ENCODE measurements around the gene TIMM10. TPM values are rescaled to one million over a fixed set of nuclear protein-coding genes. Genes with fewer than 3 reads are reported as not detected.
A peak's percentile ranks its signal among the peaks of the same experiment; 100 is the strongest.

Gene TIMM10
- total RNA-seq, 1 donor from 2014 or later = 43.1 TPM

DNA sequence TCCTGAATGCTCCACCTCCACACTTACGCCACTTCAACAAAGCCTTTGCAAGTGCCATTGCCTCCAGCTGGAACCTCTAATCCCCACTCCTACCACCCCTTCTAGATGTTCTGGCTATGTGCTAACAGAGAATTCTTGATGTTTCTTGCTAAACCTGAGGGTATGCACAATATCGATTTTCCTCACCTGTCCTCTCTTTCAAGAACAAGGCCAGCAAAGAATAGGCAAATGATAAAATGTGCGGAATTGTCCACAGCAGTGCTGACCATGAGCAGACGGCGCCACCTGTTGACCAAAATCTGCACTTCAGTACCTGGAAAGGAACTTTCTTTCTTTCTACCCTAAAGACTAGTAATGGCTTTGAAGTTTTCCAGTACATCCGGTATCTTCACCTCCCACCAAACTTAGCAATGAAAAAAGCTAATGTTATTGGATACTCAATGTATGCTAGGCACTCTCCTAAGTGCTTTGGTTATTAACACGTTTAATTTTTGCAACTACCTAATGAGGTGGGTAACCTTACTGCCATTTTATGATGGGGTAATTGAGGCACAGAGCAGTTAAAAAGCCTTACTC lies 3.4 kb downstream of the TIMM10 start:
- H3K4me3 ChIP-seq (ENCODE audit: low read depth, low read length) = no peak overlapping the region
- DNase-seq (ENCODE audit: low read depth) = no peak
- TF ChIP-seq, protein P1, sequence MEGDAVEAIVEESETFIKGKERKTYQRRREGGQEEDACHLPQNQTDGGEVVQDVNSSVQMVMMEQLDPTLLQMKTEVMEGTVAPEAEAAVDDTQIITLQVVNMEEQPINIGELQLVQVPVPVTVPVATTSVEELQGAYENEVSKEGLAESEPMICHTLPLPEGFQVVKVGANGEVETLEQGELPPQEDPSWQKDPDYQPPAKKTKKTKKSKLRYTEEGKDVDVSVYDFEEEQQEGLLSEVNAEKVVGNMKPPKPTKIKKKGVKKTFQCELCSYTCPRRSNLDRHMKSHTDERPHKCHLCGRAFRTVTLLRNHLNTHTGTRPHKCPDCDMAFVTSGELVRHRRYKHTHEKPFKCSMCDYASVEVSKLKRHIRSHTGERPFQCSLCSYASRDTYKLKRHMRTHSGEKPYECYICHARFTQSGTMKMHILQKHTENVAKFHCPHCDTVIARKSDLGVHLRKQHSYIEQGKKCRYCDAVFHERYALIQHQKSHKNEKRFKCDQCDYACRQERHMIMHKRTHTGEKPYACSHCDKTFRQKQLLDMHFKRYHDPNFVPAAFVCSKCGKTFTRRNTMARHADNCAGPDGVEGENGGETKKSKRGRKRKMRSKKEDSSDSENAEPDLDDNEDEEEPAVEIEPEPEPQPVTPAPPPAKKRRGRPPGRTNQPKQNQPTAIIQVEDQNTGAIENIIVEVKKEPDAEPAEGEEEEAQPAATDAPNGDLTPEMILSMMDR (conservative IDR thresholded peaks at IDR 0.05; ENCODE audit: low read depth, low read length) = peak; percentile 93

DNA sequence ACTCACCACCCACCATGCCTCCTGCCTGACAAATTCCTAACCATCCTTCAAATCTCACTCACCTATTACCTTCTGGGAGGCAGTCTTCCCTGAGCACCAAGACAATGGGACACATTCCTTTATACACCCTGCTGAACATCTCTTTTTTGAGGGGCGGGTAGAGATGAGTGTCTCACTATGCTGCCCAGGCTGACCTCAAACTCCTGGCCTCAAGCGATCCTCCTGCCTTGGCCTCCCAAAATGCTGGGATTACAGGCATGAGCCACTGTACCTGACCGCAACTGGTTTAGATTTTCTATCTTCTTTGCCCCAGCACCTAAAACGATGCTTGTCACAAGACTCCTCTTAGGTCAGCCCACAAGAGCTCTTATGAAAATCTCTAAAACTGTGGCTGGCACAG lies 7.1 kb downstream of the TIMM10 start:
- no peak overlapping the region for H3K4me3 ChIP-seq (ENCODE audit: low read depth, low read length)
- DNase-seq (ENCODE audit: low read depth) = no peak
- TF ChIP-seq, protein P1 (conservative IDR thresholded peaks at IDR 0.05; ENCODE audit: low read depth, low read length) = no peak

DNA sequence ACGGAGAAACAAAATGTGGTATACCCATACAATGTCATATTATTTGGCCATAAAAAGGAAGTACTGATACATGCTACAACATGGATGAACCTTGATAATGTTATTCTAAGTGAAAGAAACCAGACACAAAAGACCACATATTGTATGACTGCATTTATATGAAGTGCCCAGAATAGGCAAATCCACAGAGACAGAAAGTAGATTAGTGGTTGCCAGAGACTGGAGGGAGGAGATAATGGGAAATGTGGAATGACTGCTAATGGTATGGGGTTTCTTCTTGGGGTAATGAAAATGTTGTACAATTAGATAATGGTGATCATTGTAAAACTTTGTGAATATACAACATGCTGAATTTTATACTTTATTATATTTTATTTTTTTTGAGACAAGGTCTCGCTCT lies 9.4 kb downstream of the TIMM10 start:
- TF ChIP-seq, protein P1 (conservative IDR thresholded peaks at IDR 0.05; ENCODE audit: low read depth, low read length) = no peak
- H3K4me3 ChIP-seq (ENCODE audit: low read depth, low read length) = no peak overlapping the region
- DNase-seq (ENCODE audit: low read depth) = no peak

GRCh38 chr11:57516061-57516443 lies 14.5 kb downstream of the TIMM10 start:
- no peak for DNase-seq (ENCODE audit: low read depth)
- TF ChIP-seq, protein P1 (conservative IDR thresholded peaks at IDR 0.05; ENCODE audit: low read depth, low read length) = no peak
- H3K4me3 ChIP-seq (ENCODE audit: low read depth, low read length) = peak overlapping the region; percentile 76

DNA sequence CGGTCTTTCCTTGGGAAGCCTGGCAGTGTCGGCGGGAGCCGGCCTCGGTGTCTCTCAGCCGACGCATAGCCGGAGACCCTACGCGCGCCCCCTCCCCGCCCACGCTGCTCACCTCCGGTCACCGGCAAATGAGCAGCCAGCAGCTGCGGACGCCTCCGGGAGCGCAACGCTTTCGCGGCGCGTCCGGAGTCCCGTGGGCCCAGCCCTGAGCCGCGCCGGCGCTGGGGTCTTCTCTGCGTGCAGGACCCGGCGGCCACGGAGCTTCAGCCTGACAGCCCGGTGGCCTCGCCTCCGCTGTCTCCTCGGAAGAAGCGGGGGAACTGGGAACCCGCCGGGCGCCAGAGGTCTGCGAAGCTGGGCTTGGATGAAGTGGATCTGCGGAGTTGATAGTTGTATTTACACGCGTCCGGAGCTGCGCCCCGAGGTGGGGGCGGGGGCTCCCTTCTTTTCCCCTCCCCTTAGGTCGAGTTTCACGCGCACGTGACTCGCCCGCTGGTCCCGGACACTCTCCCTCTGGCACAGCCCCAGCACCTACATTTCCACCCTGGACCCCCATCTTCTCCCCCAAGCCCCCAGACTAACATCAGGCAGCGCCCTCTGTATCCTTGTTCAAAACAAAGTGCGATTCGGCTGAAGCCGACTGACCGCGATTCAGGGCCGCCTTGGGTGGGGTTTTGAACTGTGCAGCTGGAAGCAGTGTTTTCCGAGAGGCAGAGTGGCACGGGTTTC lies 15.1 kb downstream of the TIMM10 start, which contains the start of gene SLC43A1:
SLC43A1 (minus strand) TSS at position 371 of the 729 bp plus-strand sequence. CDS start 1,591 bp downstream, outside the sequence.
- TF ChIP-seq, protein P1 (conservative IDR thresholded peaks at IDR 0.05; ENCODE audit: low read depth, low read length) = peak; percentile 10
- DNase-seq (ENCODE audit: low read depth) = no peak

GRCh38 chr11:57514538-57515331 lies 15.8 kb downstream of the TIMM10 start:
- DNase-seq (ENCODE audit: low read depth) = no peak

More for the DNA sequence above, 15.1 kb downstream of the TIMM10 start, which contains the start of gene SLC43A1:
- H3K4me3 ChIP-seq (ENCODE audit: low read depth, low read length) = peak within 1 kb of the TSS; percentile 76

More at GRCh38 chr11:57514538-57515331, 15.8 kb downstream of the TIMM10 start:
- TF ChIP-seq, protein P1 (conservative IDR thresholded peaks at IDR 0.05; ENCODE audit: low read depth, low read length) = no peak
- H3K4me3 ChIP-seq (ENCODE audit: low read depth, low read length) = peak overlapping the region; percentile 76
